IMR-90 (cell line): ENCODE results near the gene GLS. TPM values are rescaled to one million over a fixed set of nuclear protein-coding genes. Genes with fewer than 3 reads are reported as not detected.

Experiments
- MAFK ChIP-seq: IDR thresholded peaks from 2 replicates; pipeline ENCODE4 v1.6.1; 2012; ENCODE audit warnings: low read depth, low read length, improper control_type of control experiment
- MXI1 ChIP-seq: IDR thresholded peaks from 2 replicates; pipeline ENCODE4 v1.6.1; 2012; ENCODE audit warnings: low read depth, mild to moderate bottlenecking, low read length, moderate library complexity, borderline replicate concordance
- RAD21 ChIP-seq: IDR thresholded peaks from 2 replicates; pipeline ENCODE4 v1.6.1; 2012; ENCODE audit warnings: low read length, improper control_type of control experiment
- RCOR1 ChIP-seq: IDR thresholded peaks from 2 replicates; pipeline ENCODE4 v1.6.1; 2012; ENCODE audit warnings: mild to moderate bottlenecking, low read length, improper control_type of control experiment; ENCODE audit not compliant: insufficient replicate concordance
- USF2 ChIP-seq: fragments of 150-350 bp; IDR thresholded peaks from 2 replicates; pipeline ENCODE4 v1.6.1; 2017; ENCODE audit warnings: mild to moderate bottlenecking, antibody characterized with exemption, low read length, low read depth
- polyA plus RNA-seq, 3 experiments: library from polyadenylated mRNA; depleted of rRNA; stranded (reverse); fragments of >200 nt; gene quantifications; 2 replicates each; pipeline ENCODE4 v1.2.3, GENCODE V29; 2012; ENCODE audit warnings: low replicate concordance in 1 of 3
- total RNA-seq: library from RNA; depleted of rRNA; stranded (reverse); fragments of >200 nt; gene quantifications from 2 replicates; pipeline ENCODE4 v1.2.3, GENCODE V29; 2012

GLS gene
- total and polyA plus RNA-seq, 2 of the 4 experiments (the other 2 are of a cell fraction): 87.5 to 130 TPM

- TF ChIP-seq RAD21: no peak
- no peak for TF ChIP-seq MAFK
- TF ChIP-seq RCOR1: no peak
- no peak for TF ChIP-seq USF2
- TF ChIP-seq MXI1: no peak
Observed at GRCh38 chr2:191012346-191012745, 131.7 kb downstream of the GLS start (continued).
